ENCODE data around the gene RCBTB2.

RCBTB2 gene

GRCh38 chr13:48449656-48450055, 83.2 kb downstream of the RCBTB2 start:
- DNase-seq (ENCODE audit: low read depth in 2 of 2): no peak

- DNase-seq (ENCODE audit: low read depth in 2 of 2): no peak
These were observed 83.8 kb downstream of the RCBTB2 start for GRCh38 chr13:48448959-48449614.

- no peak for DNase-seq (ENCODE audit: low read depth in 2 of 2)
These were observed 84.5 kb downstream of the RCBTB2 start for GRCh38 chr13:48448285-48448958.

- no peak for DNase-seq (ENCODE audit: low read depth in 2 of 2)
These were observed 86.4 kb downstream of the RCBTB2 start for GRCh38 chr13:48446464-48446863.

- DNase-seq (ENCODE audit: low read depth in 2 of 2): no peak
These were observed 89.3 kb downstream of the RCBTB2 start for GRCh38 chr13:48443442-48444208.
